SK-N-SH treated with all-trans-retinoic acid at 6 μM for 48 hours (cell line): Measurements from ENCODE around the gene SNCG.

Experiments used
- ATAC-seq: fragments of 200-7000 bp; cut with Tn5 transposase; 3 replicates; pipeline ENCODE4 v1.9.1; 2020; ENCODE audit warnings: mild to moderate bottlenecking, moderate library complexity
- ARNTL ChIP-seq: fragments of 450-650 bp; formaldehyde crosslinking; IDR thresholded peaks from 2 replicates; pipeline ENCODE4 v1.5.0; 2020; ENCODE audit warnings: low read depth, mild to moderate bottlenecking, moderate library complexity, borderline replicate concordance
- BACH2 ChIP-seq: fragments of 250-450 bp; sonication (Bioruptor Pico); IDR thresholded peaks from 2 replicates; pipeline ENCODE4 v1.9.0; 2021; ENCODE audit warnings: mild to moderate bottlenecking, borderline replicate concordance
- CSDC2 ChIP-seq: fragments of 250-450 bp; sonication (Bioruptor Pico); IDR thresholded peaks from 2 replicates; pipeline ENCODE4 v1.5.0; 2020; ENCODE audit warnings: mild to moderate bottlenecking, moderate library complexity
- GLIS3 ChIP-seq: fragments of 250-450 bp; sonication (Bioruptor Pico); IDR thresholded peaks from 2 replicates; pipeline ENCODE4 v1.5.0; 2020; ENCODE audit warnings: mild to moderate bottlenecking, moderate library complexity
- ISL1 ChIP-seq: fragments of 250-450 bp; sonication (Bioruptor Pico); IDR thresholded peaks from 2 replicates; pipeline ENCODE4 v2.1.2; 2022; ENCODE audit warnings: mild to moderate bottlenecking, moderate library complexity
- OSR1 ChIP-seq: fragments of 250-450 bp; sonication (Bioruptor Pico); IDR thresholded peaks from 2 replicates; pipeline ENCODE4 v1.8.0; 2022; ENCODE audit warnings: moderate library complexity, mild to moderate bottlenecking, inconsistent platforms
- PPARA ChIP-seq: fragments of 250-450 bp; sonication (Bioruptor Pico); IDR thresholded peaks from 2 replicates; pipeline ENCODE4 v1.5.0; 2020; ENCODE audit warnings: mild to moderate bottlenecking, borderline replicate concordance
- RARB ChIP-seq: fragments of 250-450 bp; sonication (Bioruptor Pico); IDR thresholded peaks from 2 replicates; pipeline ENCODE4 v1.8.0; 2021; ENCODE audit warnings: mild to moderate bottlenecking, moderate library complexity
- SNAI2 ChIP-seq: fragments of 250-450 bp; sonication (Bioruptor Pico); IDR thresholded peaks from 2 replicates; pipeline ENCODE4 v1.5.0; 2020; ENCODE audit warnings: mild to moderate bottlenecking, moderate library complexity
- TCF4 ChIP-seq: fragments of 250-450 bp; sonication (Bioruptor Pico); IDR thresholded peaks from 2 replicates; pipeline ENCODE4 v1.8.0; 2021; ENCODE audit warnings: mild to moderate bottlenecking, moderate library complexity, borderline replicate concordance
- TOX ChIP-seq: fragments of 250-450 bp; sonication (Bioruptor Pico); IDR thresholded peaks from 2 replicates; pipeline ENCODE4 v1.8.0; 2021; ENCODE audit warnings: mild to moderate bottlenecking, moderate library complexity, borderline replicate concordance
- ZC3H10 ChIP-seq: fragments of 250-450 bp; sonication (Bioruptor Pico); IDR thresholded peaks from 2 replicates; pipeline ENCODE4 v1.5.1; 2021; ENCODE audit warnings: mild to moderate bottlenecking, moderate library complexity
- ZFP3 ChIP-seq: fragments of 250-450 bp; sonication (Bioruptor Pico); IDR thresholded peaks from 2 replicates; pipeline ENCODE4 v1.5.0; 2020; ENCODE audit warnings: mild to moderate bottlenecking, moderate library complexity
- ZFP30 ChIP-seq: fragments of 450-650 bp; formaldehyde crosslinking; IDR thresholded peaks from 2 replicates; pipeline ENCODE4 v1.5.0; 2022; ENCODE audit warnings: mild to moderate bottlenecking, moderate library complexity
- ZNF565 ChIP-seq: fragments of 450-650 bp; formaldehyde crosslinking; conservative IDR thresholded peaks from 2 replicates; pipeline ENCODE4 v1.5.0; 2020; ENCODE audit warnings: low read depth, mild to moderate bottlenecking, moderate library complexity
- ZNF70 ChIP-seq: fragments of 450-650 bp; formaldehyde crosslinking; IDR thresholded peaks from 2 replicates; pipeline ENCODE4 v1.5.0; 2020; ENCODE audit warnings: mild to moderate bottlenecking, moderate library complexity
- ZNF8 ChIP-seq: fragments of 450-650 bp; formaldehyde crosslinking; IDR thresholded peaks from 2 replicates; pipeline ENCODE4 v1.5.0; 2020; ENCODE audit warnings: mild to moderate bottlenecking, moderate library complexity
- TF ChIP-seq, protein P1 (sequence below): fragments of 250-450 bp; sonication (Bioruptor Pico); IDR thresholded peaks from 2 replicates; pipeline ENCODE4 v1.8.0; 2021; ENCODE audit warnings: low read depth, mild to moderate bottlenecking, moderate library complexity, borderline replicate concordance
- TF ChIP-seq, protein P2 (sequence below): fragments of 250-450 bp; sonication (Bioruptor Pico); IDR thresholded peaks from 2 replicates; pipeline ENCODE4 v1.5.1; 2021; ENCODE audit warnings: mild to moderate bottlenecking, moderate library complexity
- TF ChIP-seq, protein P3 (sequence below): fragments of 250-450 bp; sonication (Bioruptor Pico); IDR thresholded peaks from 2 replicates; pipeline ENCODE4 v1.5.0; 2020; ENCODE audit warnings: mild to moderate bottlenecking, moderate library complexity
- TF ChIP-seq, protein P4 (sequence below): fragments of 250-450 bp; sonication (Bioruptor Pico); IDR thresholded peaks from 2 replicates; pipeline ENCODE4 v1.5.1; 2020; ENCODE audit warnings: low read depth, mild to moderate bottlenecking, moderate library complexity
- TF ChIP-seq, protein P5 (sequence below): fragments of 250-450 bp; sonication (Bioruptor Pico); IDR thresholded peaks from 2 replicates; pipeline ENCODE4 v1.8.0; 2020; ENCODE audit warnings: mild to moderate bottlenecking, moderate library complexity, borderline replicate concordance

The SNCG gene

DNA sequence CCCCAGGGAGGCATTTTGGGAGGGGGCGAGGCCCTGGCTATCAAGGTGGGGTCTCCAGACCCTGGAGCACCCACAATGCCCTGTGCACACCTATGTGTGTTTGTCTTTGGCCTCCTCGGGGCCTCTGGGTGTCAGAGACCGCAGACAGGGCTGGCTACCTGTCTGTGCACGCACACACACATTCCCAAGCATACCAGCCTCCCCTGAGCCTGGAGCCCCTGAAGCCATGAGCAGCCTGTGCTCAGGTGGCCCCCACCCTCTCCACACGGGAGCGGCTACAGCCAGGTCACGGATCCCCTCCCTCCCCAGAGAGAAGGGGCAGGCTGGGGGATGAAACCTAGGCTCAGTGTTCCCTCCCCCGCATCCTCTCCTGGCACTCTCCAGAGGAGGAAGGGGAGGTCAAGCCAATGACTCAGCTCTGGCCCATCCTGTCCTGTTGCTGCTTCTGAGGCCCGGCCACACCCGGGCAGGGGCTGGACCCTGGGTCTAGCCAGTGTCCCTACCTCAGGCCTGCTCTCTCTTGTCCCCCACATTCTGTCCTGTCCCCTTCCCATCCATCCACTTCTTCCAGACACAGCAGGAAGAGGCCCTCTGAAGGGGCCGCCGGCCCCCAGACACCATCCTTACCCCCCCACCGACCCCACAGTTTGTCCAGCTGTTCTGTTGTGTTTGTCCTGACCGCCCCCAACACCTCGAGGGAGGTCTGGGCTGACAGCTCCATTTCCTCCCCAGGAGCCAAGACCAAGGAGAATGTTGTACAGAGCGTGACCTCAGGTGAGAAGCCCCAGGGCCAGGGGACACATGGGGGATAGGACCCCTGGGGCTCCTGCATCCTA is 720 bp downstream of the SNCG start (continued):
- TF ChIP-seq ARNTL (no peak), ZC3H10 (CRISPR knock-in tag) (no peak)

DNA sequence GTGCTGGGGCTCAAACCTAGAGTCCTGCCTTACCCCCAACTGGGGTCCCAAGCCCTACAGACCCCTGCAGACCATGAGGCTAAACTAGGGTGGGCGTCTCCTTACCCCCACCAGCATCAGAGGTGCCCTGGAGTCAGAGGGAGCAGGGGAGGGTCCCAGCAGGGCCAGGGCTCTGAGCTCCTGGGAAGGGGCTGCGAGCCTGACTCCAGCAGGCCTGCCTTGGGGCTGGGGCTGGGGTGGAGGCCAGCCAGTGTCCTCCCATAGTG is 1.3 kb downstream of the SNCG start:
- no peak for ATAC-seq
- TF ChIP-seq GLIS3 (CRISPR knock-in tag), result no peak
- TF ChIP-seq, all 23 proteins: peak for 0

DNA sequence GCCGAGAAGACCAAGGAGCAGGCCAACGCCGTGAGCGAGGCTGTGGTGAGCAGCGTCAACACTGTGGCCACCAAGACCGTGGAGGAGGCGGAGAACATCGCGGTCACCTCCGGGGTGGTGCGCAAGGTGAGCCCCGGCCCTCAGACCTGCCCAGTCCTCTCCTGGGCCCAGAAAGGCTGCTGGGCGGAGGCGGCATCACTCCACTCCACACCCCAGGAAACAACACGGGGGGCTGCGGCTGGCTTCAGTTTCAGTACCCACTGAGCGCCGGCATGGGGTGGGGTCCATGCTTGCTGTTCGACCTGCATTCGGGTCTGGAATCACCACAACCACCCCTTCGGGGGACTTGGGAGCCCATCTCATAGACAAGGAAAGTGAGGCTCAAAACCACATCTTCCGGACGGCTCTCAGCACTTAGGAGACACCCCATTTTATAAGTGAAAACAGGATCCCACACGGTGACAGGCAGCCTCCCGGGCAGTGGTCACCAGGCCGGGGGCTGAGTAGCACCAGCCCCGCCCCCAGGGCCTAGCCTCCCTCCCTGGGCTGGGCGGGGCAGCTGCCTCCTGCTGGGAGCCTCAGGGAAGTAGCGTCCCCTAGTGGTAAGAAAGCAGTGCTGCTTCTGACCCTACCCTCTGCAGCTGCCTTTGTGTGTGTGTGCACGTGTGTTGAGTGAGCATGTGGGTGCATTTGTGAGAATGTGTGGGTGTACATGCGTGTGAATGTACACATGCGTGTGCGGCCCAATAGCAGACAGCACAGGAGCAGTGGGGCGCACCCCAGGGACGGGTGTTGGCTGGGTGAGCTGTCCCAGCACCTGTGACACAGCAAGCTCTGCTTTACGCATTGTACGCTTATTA is 1.8 kb downstream of the SNCG start:
- ATAC-seq, result peak; percentile 82
- TF ChIP-seq ZFP30 (CRISPR knock-in tag) (no peak), CSDC2 (CRISPR knock-in tag) (no peak), ZNF565 (CRISPR knock-in tag) (no peak), RARB (CRISPR knock-in tag) (no peak), BACH2 (CRISPR knock-in tag) (no peak), ZNF70 (no peak), TOX (CRISPR knock-in tag) (no peak), OSR1 (CRISPR knock-in tag) (no peak), ISL1 (CRISPR knock-in tag) (no peak), ZFP3 (CRISPR knock-in tag) (no peak), SNAI2 (CRISPR knock-in tag) (no peak), ZNF8 (no peak), PPARA (CRISPR knock-in tag) (no peak), TCF4 (CRISPR knock-in tag) (no peak), ZC3H10 (CRISPR knock-in tag) (no peak)
- TF ChIP-seq, protein P1, sequence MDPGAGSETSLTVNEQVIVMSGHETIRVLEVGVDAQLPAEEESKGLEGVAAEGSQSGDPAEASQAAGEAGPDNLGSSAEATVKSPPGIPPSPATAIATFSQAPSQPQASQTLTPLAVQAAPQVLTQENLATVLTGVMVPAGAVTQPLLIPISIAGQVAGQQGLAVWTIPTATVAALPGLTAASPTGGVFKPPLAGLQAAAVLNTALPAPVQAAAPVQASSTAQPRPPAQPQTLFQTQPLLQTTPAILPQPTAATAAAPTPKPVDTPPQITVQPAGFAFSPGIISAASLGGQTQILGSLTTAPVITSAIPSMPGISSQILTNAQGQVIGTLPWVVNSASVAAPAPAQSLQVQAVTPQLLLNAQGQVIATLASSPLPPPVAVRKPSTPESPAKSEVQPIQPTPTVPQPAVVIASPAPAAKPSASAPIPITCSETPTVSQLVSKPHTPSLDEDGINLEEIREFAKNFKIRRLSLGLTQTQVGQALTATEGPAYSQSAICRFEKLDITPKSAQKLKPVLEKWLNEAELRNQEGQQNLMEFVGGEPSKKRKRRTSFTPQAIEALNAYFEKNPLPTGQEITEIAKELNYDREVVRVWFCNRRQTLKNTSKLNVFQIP (CRISPR knock-in tag), result no peak
- TF ChIP-seq, protein P2, sequence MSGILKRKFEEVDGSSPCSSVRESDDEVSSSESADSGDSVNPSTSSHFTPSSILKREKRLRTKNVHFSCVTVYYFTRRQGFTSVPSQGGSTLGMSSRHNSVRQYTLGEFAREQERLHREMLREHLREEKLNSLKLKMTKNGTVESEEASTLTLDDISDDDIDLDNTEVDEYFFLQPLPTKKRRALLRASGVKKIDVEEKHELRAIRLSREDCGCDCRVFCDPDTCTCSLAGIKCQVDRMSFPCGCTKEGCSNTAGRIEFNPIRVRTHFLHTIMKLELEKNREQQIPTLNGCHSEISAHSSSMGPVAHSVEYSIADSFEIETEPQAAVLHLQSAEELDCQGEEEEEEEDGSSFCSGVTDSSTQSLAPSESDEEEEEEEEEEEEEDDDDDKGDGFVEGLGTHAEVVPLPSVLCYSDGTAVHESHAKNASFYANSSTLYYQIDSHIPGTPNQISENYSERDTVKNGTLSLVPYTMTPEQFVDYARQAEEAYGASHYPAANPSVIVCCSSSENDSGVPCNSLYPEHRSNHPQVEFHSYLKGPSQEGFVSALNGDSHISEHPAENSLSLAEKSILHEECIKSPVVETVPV, result no peak
- TF ChIP-seq, protein P3, sequence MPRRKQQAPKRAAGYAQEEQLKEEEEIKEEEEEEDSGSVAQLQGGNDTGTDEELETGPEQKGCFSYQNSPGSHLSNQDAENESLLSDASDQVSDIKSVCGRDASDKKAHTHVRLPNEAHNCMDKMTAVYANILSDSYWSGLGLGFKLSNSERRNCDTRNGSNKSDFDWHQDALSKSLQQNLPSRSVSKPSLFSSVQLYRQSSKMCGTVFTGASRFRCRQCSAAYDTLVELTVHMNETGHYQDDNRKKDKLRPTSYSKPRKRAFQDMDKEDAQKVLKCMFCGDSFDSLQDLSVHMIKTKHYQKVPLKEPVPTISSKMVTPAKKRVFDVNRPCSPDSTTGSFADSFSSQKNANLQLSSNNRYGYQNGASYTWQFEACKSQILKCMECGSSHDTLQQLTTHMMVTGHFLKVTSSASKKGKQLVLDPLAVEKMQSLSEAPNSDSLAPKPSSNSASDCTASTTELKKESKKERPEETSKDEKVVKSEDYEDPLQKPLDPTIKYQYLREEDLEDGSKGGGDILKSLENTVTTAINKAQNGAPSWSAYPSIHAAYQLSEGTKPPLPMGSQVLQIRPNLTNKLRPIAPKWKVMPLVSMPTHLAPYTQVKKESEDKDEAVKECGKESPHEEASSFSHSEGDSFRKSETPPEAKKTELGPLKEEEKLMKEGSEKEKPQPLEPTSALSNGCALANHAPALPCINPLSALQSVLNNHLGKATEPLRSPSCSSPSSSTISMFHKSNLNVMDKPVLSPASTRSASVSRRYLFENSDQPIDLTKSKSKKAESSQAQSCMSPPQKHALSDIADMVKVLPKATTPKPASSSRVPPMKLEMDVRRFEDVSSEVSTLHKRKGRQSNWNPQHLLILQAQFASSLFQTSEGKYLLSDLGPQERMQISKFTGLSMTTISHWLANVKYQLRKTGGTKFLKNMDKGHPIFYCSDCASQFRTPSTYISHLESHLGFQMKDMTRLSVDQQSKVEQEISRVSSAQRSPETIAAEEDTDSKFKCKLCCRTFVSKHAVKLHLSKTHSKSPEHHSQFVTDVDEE (CRISPR knock-in tag), result no peak
- TF ChIP-seq, protein P4, sequence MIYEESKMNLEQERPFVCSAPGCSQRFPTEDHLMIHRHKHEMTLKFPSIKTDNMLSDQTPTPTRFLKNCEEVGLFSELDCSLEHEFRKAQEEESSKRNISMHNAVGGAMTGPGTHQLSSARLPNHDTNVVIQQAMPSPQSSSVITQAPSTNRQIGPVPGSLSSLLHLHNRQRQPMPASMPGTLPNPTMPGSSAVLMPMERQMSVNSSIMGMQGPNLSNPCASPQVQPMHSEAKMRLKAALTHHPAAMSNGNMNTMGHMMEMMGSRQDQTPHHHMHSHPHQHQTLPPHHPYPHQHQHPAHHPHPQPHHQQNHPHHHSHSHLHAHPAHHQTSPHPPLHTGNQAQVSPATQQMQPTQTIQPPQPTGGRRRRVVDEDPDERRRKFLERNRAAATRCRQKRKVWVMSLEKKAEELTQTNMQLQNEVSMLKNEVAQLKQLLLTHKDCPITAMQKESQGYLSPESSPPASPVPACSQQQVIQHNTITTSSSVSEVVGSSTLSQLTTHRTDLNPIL (CRISPR knock-in tag), result no peak

DNA sequence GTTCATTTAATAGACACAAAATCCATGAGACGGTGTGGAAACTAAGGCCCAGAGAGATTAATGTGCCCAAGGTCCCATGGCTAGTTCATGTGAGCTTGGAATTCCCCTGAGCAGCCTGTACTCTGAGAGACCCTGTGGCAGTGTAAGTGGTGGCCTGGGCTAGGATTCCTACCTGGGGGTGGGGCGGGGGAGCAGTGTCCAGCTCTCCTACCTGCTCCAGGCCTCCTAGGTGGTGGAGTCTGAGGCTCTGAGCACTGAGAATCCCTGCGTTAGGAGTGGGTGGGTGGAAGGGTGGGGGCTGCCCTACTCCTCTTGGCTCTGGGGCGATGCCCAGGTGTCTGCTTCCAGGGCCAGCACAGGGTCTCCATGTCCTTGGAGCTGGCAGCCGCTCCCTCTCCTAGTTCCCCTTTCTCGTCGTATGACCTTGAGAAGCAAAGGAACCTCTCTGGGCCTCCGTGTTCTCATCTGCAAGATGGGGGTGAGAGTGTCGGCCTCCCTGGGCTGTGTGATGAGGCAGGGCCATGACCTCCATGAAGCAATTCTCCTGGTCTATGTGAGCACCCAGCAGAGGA is 2.5 kb downstream of the SNCG start:
- ATAC-seq, result no peak
- TF ChIP-seq TCF4 (CRISPR knock-in tag) (no peak), ZNF70 (no peak), ZFP3 (CRISPR knock-in tag) (no peak), OSR1 (CRISPR knock-in tag) (no peak), ISL1 (CRISPR knock-in tag) (no peak), CSDC2 (CRISPR knock-in tag) (no peak)
- TF ChIP-seq, protein P2, result no peak
- TF ChIP-seq, protein P5, sequence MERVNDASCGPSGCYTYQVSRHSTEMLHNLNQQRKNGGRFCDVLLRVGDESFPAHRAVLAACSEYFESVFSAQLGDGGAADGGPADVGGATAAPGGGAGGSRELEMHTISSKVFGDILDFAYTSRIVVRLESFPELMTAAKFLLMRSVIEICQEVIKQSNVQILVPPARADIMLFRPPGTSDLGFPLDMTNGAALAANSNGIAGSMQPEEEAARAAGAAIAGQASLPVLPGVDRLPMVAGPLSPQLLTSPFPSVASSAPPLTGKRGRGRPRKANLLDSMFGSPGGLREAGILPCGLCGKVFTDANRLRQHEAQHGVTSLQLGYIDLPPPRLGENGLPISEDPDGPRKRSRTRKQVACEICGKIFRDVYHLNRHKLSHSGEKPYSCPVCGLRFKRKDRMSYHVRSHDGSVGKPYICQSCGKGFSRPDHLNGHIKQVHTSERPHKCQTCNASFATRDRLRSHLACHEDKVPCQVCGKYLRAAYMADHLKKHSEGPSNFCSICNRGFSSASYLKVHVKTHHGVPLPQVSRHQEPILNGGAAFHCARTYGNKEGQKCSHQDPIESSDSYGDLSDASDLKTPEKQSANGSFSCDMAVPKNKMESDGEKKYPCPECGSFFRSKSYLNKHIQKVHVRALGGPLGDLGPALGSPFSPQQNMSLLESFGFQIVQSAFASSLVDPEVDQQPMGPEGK (CRISPR knock-in tag), result no peak
